Testis (tissue), 2 donors: ENCODE results near the gene CNDP1.

Experiments used
- POLR2A ChIP-seq: fragments of 450-650 bp; IDR thresholded peaks from one replicate; pipeline ENCODE4 v1.6.1; 2017; ENCODE audit warnings: antibody characterized with exemption, mild to moderate bottlenecking, moderate library complexity
- TF ChIP-seq, protein P1 (sequence below), 3 experiments: fragments of 450-650 bp in 2 of 3; fragments of 200-600 bp in 1 of 3; sonication (generic) in 1 of 3; IDR thresholded peaks; one replicate each; pipeline ENCODE4 v1.5.1; 2016 to 2019; ENCODE audit warnings: antibody characterized with exemption in 3 of 3, mild to moderate bottlenecking in 2 of 3, moderate library complexity in 1 of 3

DNA sequence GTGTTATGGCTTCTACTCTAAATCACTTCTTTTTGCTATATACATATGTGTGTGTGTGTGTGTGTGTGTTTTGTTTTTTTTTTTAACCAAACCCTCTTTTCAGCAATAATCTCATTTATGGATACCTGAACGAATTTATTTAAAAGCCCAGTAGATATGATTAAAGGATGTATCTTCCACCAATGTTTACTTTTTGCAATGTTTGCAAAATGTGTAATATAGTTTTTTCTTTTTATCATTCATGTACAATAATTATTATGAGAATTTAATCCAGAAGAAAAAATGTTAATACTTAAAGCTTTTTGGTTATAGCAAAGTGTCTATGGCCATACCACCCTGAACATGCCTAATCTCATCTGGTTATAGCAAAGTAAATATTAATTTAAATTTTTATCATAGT, 39.8 kb upstream of the CNDP1 start:
- TF ChIP-seq, protein P1, sequence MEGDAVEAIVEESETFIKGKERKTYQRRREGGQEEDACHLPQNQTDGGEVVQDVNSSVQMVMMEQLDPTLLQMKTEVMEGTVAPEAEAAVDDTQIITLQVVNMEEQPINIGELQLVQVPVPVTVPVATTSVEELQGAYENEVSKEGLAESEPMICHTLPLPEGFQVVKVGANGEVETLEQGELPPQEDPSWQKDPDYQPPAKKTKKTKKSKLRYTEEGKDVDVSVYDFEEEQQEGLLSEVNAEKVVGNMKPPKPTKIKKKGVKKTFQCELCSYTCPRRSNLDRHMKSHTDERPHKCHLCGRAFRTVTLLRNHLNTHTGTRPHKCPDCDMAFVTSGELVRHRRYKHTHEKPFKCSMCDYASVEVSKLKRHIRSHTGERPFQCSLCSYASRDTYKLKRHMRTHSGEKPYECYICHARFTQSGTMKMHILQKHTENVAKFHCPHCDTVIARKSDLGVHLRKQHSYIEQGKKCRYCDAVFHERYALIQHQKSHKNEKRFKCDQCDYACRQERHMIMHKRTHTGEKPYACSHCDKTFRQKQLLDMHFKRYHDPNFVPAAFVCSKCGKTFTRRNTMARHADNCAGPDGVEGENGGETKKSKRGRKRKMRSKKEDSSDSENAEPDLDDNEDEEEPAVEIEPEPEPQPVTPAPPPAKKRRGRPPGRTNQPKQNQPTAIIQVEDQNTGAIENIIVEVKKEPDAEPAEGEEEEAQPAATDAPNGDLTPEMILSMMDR (IDR thresholded peaks at IDR 0.05) = no peak
- TF ChIP-seq POLR2A = no peak
